ENCODE data around the gene IGF1R. TPM values are rescaled to one million over a fixed set of nuclear protein-coding genes. Genes with fewer than 3 reads are reported as not detected.

Gene IGF1R
- total RNA-seq, 2 donors from 2014 or later = 32.1 to 64.1 TPM

- no peak overlapping the region for H3K4me3 ChIP-seq
- no peak for TF ChIP-seq CTCF (IDR thresholded peaks at IDR 0.05)
- no peaks in the 10 kb centered on the region for H3K36me3 ChIP-seq
- H3K27ac ChIP-seq = peak overlapping the region; percentile 72 to 76
- DNase-seq (ENCODE audit: low spot score) = no peak
- H3K4me1 ChIP-seq = peaks cover 0 to 71% of the 10 kb centered on the region in 2 donors
- H3K27me3 ChIP-seq = no peaks in the 10 kb centered on the region
- no peaks in the 10 kb centered on the region for H3K9me3 ChIP-seq
Measured at GRCh38 chr15:98669638-98670037, 21.3 kb downstream of the IGF1R start.

GRCh38 chr15:98671060-98672008 is 23.0 kb downstream of the IGF1R start:
- peak overlapping the region in 1 of 2 donors; percentile 3 for H3K4me3 ChIP-seq

GRCh38 chr15:98673133-98673532 is 24.8 kb downstream of the IGF1R start:
- Histone ChIP-seq H3K4me1 (peaks cover 0 to 83% of the 10 kb centered on the region in 2 donors), H3K4me3 (no peak overlapping the region), H3K36me3 (no peaks in the 10 kb centered on the region), H3K27ac (peak overlapping the region; percentile 62 to 63), H3K27me3 (no peaks in the 10 kb centered on the region), H3K9me3 (no peaks in the 10 kb centered on the region)
- no peak for TF ChIP-seq CTCF (IDR thresholded peaks at IDR 0.05)
- DNase-seq (ENCODE audit: low spot score) = no peak

More at GRCh38 chr15:98671060-98672008, 23.0 kb downstream of the IGF1R start:
- Histone ChIP-seq H3K27ac (peak overlapping the region; percentile 72 to 75), H3K27me3 (no peaks in the 10 kb centered on the region), H3K9me3 (no peaks in the 10 kb centered on the region), H3K36me3 (no peaks in the 10 kb centered on the region), H3K4me1 (peaks cover 0 to 85% of the 10 kb centered on the region in 2 donors)
- DNase-seq (ENCODE audit: low spot score) = peak; percentile 58
- TF ChIP-seq CTCF (IDR thresholded peaks at IDR 0.05) = no peak

GRCh38 chr15:98674336-98674735 is 26.0 kb downstream of the IGF1R start:
- no peaks in the 10 kb centered on the region for H3K9me3 ChIP-seq
- no peak for DNase-seq (ENCODE audit: low spot score)
- H3K36me3 ChIP-seq = no peaks in the 10 kb centered on the region
- peak overlapping the region; percentile 62 to 63 for H3K27ac ChIP-seq
- H3K27me3 ChIP-seq = no peaks in the 10 kb centered on the region
- H3K4me3 ChIP-seq = no peak overlapping the region
- TF ChIP-seq CTCF (IDR thresholded peaks at IDR 0.05) = no peak
- H3K4me1 ChIP-seq = peaks cover 0 to 75% of the 10 kb centered on the region in 2 donors

- H3K4me3 ChIP-seq = no peak overlapping the region
- no peaks in the 10 kb centered on the region for H3K9me3 ChIP-seq
- H3K27ac ChIP-seq = peak overlapping the region; percentile 29 to 58
- peak; percentile 28 for DNase-seq (ENCODE audit: low spot score)
- no peaks in the 10 kb centered on the region for H3K36me3 ChIP-seq
- H3K4me1 ChIP-seq = peaks cover 0 to 51% of the 10 kb centered on the region in 2 donors
- no peak for TF ChIP-seq CTCF (IDR thresholded peaks at IDR 0.05)
- no peaks in the 10 kb centered on the region for H3K27me3 ChIP-seq
Measured at GRCh38 chr15:98676586-98677270, 28.4 kb downstream of the IGF1R start.

Data from right atrium auricular region (tissue), 2 donors.